Measurements from ENCODE around the gene HOXC9. TPM values are rescaled to one million over a fixed set of nuclear protein-coding genes. Genes with fewer than 3 reads are reported as not detected.
A peak's percentile ranks its signal among the peaks of the same experiment; 100 is the strongest.

HOXC9 gene
- total and polyA plus RNA-seq, 2 of the 8 experiments (the other 6 are each of a cell fraction or from before 2014, with no cell fraction given) = not detected

- no peak for TF ChIP-seq KDM5A (IDR thresholded peaks at IDR 0.05; ENCODE audit: low read length)
- TF ChIP-seq CBX8 (IDR thresholded peaks at IDR 0.05; ENCODE audit: borderline replicate concordance, low read depth, low read length) = peak; percentile 78; the same call in 1 of the 2 replicates
- TF ChIP-seq SIX5 (IDR thresholded peaks at IDR 0.05; ENCODE audit: low read depth, low read length) = no peak
- no peak for TF ChIP-seq TAF7 (optimal IDR thresholded peaks at IDR 0.05; ENCODE audit: borderline replicate concordance, low read depth, low read length)
- TF ChIP-seq EZH2 (IDR thresholded peaks at IDR 0.05; ENCODE audit: low read depth, low read length, severe bottlenecking) = no peak
- no peak for TF ChIP-seq CTBP2 (IDR thresholded peaks at IDR 0.05; ENCODE audit: borderline replicate concordance, insufficient read depth, insufficient read length, low read length)
- TF ChIP-seq JUN (IDR thresholded peaks at IDR 0.05; ENCODE audit: low read depth, low read length) = peak; percentile 51; the same call in 1 of the 2 replicates
- TF ChIP-seq POLR2AphosphoS5 (IDR thresholded peaks at IDR 0.05; ENCODE audit: low read depth, low read length) = no peak
- TF ChIP-seq CHD7 (IDR thresholded peaks at IDR 0.05; ENCODE audit: insufficient replicate concordance, low read length) = no peak
- no peak for TF ChIP-seq BACH1 (IDR thresholded peaks at IDR 0.05; ENCODE audit: low read length)
Measured at GRCh38 chr12:53984901-53985691, 14.9 kb upstream of the HOXC9 start, which contains the start of gene HOXC10 (continued).
